ENCODE results near the gene ZP2.

DNA sequence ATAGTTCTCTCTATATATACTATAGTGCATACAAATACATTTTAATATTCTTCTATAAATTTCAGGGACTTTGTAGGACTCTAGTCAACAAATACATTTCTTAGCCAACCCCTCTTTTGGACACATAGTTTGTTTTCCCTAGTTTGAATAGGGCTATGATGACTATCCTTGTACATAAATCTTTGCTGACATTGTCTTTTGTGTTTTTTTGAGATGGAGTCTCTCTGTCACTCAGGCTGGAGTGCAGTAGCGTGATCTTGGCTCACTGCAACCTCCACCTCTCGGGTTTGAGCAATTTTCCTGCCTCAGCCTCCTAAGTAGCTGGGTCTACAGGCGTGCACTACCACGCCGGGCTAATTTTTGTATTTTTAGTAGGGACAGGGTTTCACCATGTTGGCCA is 25.5 kb upstream of the ZP2 start:
- TF ChIP-seq, protein P1, sequence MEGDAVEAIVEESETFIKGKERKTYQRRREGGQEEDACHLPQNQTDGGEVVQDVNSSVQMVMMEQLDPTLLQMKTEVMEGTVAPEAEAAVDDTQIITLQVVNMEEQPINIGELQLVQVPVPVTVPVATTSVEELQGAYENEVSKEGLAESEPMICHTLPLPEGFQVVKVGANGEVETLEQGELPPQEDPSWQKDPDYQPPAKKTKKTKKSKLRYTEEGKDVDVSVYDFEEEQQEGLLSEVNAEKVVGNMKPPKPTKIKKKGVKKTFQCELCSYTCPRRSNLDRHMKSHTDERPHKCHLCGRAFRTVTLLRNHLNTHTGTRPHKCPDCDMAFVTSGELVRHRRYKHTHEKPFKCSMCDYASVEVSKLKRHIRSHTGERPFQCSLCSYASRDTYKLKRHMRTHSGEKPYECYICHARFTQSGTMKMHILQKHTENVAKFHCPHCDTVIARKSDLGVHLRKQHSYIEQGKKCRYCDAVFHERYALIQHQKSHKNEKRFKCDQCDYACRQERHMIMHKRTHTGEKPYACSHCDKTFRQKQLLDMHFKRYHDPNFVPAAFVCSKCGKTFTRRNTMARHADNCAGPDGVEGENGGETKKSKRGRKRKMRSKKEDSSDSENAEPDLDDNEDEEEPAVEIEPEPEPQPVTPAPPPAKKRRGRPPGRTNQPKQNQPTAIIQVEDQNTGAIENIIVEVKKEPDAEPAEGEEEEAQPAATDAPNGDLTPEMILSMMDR (IDR thresholded peaks at IDR 0.05; ENCODE audit: borderline replicate concordance, extremely low read depth, low read length, poor library complexity, severe bottlenecking) = no peak
- TF ChIP-seq EZH2 (IDR thresholded peaks at IDR 0.05; ENCODE audit: borderline replicate concordance, low read depth, low read length, severe bottlenecking) = no peak

Data from DND-41 (cell line).